Neural progenitor cell (in vitro differentiated cells): Measurements from ENCODE around the gene JMJD7.

Source experiments
- CTCF ChIP-seq: fragments of 200-600 bp; sonication (generic); IDR thresholded peaks from 2 replicates; pipeline ENCODE4 v1.5.1; 2017; ENCODE audit warnings: antibody characterized with exemption, mild to moderate bottlenecking
- EZH2 ChIP-seq: fragments of 200-600 bp; sonication (generic); IDR thresholded peaks from 2 replicates; pipeline ENCODE4 v1.6.1; 2017; ENCODE audit warnings: antibody characterized with exemption, mild to moderate bottlenecking, moderate library complexity
- EZH2phosphoT487 ChIP-seq: fragments of 200-600 bp; sonication (generic); IDR thresholded peaks from 2 replicates; pipeline ENCODE4 v1.6.1; 2017; ENCODE audit warnings: antibody characterized with exemption

DNA sequence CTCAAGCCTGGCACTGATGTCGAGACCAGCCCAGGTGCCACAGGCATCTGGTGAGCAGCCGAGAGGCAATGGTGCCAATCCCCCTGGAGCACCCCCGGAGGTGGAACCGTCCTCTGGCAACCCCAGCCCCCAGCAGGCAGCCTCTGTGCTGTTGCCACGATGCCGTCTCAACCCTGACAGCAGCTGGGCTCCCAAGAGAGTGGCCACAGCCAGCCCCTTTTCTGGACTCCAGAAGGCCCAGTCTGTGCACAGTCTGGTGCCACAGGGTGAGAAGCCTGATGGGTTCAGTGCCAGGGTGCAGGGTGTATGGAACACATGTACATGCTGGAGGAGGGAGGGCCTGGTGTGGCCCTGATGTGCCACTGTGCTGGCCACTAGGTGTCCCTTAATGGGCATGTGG lies 4.9 kb upstream of the JMJD7 start:
- no peak for TF ChIP-seq CTCF
- TF ChIP-seq EZH2: no peak
- TF ChIP-seq EZH2phosphoT487: no peak
